ENCODE results near the gene SYS1.
"Not testable (repeated sequence)": the region's sequence is repeated elsewhere in the genome, so short reads cannot be mapped to it uniquely, and the experiment has no call there.

Gene SYS1

GRCh38 chr20:45340236-45340847 lies 22.6 kb upstream of the SYS1 start:
- DNase-seq: no peak

DNA sequence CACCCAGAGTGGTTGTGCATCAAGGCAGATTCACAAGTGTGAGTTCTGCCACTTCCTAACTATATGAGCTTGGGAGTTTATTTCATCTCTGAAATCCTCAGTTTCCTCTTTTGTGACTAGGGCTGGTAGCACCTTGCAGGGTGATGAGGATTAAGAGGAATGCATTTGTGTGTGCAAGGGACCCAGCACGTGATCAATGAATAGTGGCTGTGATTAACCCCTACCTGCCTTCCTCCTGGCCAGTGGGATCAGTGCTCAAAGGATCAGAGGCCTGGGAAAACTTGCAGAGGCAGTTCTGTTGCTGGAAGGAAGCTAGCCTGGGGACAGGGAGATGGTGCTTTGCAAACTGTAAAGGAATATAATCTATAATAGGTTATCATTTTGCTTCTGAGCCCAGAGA lies 22.0 kb upstream of the SYS1 start:
- no peak for DNase-seq

DNA sequence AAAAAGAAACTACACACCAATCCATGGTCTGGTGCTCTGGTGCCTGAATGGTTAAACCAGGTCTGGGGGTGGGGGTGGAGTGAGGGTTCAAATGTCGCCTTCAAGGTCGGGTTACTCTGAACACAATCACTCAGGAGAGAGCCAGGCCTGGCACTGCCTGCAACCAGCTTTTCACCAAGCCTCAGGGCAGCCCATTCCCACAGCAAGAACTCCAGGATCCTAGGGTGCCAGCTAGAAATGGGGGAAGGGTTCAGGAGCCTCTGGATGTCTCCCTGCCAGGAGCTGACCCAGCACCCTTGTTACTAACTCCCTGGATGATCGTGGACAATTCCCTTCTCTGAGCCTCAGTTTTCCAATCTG lies 21.4 kb upstream of the SYS1 start:
- no peak for DNase-seq

- DNase-seq: no peak
Observed at GRCh38 chr20:45341939-45342854, 20.8 kb upstream of the SYS1 start.

- DNase-seq: no peak
Observed at GRCh38 chr20:45342855-45343531, 20.0 kb upstream of the SYS1 start.

DNA sequence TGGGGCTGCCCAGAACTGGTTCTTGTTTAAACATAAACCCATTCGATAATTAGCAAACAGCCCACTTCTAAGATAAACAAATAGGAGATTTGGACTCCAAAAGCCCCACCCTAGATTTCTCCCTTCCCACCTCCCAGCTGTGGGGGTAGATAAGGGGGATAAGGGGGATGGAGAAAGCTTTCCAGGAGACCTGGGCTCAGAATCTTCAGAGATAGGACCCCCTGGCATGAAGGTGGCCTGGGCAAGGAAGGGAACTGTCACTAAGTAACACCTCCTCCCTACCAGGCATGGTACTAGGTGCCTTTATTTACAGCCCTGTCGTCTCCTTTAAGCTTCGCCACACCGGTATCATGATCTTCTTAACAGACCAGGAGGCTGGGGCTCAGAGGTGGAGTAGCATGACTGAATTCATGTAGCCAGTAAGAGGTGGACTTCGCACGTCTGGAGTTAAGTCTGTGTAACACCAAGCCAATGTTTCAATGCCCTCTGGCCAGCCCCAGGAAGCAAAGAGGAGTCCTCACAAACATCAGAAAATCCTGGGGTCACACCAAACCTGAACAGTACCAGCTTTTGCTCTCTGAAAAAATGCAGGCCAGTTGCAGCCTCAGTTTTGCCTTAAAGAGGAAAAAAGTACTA lies 19.3 kb upstream of the SYS1 start:
- no peak for DNase-seq

GRCh38 chr20:45344168-45344860 lies 18.6 kb upstream of the SYS1 start:
- peak; percentile 47 for DNase-seq

DNA sequence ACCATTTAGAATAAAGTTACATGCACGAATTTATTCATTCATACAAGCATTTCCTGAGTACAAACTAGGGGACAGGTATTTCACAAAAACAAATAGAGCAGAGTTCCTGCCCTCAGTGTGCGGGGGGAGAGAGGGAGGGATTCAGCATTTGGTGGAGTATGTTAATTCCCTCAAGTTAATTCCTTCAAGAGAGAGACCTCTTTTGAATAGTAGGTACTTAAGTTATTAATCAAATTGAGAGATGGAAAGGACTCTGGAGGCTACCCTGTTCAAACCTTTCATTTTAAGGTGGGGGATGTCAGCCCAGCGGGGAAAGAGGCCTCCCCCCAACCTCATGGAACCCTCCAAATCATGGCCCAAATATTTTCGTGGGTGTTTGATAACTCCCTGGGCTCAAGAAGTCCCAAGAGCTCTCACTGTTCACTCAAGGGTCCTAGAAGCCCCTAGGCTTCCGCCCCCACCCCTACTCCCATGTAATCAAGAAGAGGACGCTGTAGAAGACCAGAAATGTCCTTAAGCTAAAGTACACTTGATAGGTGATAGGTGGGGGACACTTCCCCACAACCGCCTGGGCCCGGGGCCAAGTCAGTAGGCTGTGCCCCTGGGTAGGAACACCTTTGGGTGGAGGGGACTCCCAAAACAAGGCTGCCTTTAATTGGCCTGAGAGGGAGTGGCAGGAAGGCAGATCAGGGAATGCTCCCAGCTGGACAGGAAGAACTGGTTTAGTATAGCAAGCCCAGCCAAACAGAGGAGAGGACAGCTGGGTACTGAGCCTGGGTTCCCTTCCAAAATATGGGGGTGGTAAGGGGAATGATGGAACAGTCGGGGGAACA lies 17.6 kb upstream of the SYS1 start:
- DNase-seq: no peak

- DNase-seq: peak; percentile 33
Observed at GRCh38 chr20:45346291-45346718, 16.7 kb upstream of the SYS1 start.

DNA sequence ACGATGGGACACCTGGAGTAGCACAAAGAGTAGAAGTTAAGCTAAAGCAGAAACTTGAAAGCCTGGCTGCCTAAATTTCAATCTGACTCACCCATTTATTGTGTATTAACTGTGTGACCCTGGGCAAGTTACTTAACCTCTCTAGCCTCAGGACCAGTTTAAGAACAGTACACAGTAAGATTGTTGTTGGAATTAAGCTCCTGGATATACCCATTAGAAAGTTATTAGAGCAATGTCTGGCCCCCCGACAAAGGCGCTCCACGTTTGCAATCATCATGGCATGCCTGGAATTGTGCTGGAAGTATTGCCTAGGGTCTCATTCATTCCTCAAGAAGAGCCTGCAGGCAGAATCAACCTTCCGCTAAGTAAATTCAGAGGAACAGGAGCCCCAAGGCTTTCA lies 16.1 kb upstream of the SYS1 start:
- DNase-seq: no peak

DNA sequence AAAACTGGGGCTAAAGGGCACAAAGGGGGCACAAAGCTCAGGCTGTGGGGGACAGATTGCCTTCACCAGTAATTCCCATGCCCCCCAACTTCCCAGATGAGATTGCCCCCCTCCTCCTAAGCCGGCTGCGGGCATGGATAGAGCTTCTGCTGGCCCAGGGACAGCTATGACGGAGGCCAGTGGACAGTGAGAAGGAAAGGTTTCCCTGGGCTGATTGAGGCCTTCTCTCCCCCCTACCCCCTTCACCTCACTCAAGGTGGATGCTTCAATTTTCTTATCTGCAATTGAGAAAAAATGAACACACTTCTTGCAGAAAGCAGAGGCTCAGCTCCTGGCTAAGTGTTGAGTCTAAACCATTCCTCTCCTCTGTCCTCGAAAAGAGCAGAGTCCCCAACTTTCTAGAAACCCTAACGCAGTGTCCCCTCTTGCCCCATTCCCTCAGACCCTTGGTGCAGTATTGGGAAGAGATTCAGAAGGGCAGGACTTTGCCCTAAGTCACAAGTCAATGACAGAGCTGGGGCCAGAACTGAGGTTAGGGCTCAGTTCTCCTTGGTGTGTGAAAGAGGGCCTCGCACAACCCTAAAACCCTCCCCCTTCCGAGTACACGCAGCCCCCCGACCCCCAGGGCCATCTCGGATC lies 15.5 kb upstream of the SYS1 start:
- no peak for DNase-seq

GRCh38 chr20:45347936-45348778 lies 14.8 kb upstream of the SYS1 start, which contains the start of gene SDC4:
TSS of gene SDC4 (minus strand) at chr20:45348424. CDS start at chr20:45348384, 40 bp downstream.
- peak; percentile 39 for DNase-seq

GRCh38 chr20:45350217-45350616 lies 12.7 kb upstream of the SYS1 start:
- no peak for DNase-seq

- not testable (repeated sequence) for DNase-seq
Observed at GRCh38 chr20:45350795-45351194, 12.2 kb upstream of the SYS1 start.

GRCh38 chr20:45352729-45353128 lies 10.2 kb upstream of the SYS1 start:
- DNase-seq: no peak

DNA sequence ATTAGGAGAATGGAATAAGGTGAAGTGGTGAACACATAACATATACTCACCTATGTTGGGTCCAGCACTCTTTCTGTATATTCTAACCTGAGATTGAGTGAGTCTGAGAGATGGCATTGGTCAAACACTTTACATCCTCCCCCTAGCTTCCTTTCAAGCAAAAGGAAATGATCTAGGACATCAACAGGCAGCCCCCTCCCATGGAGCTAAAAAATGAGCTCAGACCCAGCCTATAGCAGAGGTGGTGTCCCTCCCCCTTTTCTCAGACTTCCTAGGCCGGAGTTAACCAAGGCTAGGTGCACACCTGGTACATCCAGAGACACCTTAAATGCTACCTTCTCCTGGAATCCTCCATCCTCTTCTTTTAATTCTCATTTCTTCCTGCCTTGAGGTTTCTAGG lies 9.2 kb upstream of the SYS1 start:
- DNase-seq: no peak

DNA sequence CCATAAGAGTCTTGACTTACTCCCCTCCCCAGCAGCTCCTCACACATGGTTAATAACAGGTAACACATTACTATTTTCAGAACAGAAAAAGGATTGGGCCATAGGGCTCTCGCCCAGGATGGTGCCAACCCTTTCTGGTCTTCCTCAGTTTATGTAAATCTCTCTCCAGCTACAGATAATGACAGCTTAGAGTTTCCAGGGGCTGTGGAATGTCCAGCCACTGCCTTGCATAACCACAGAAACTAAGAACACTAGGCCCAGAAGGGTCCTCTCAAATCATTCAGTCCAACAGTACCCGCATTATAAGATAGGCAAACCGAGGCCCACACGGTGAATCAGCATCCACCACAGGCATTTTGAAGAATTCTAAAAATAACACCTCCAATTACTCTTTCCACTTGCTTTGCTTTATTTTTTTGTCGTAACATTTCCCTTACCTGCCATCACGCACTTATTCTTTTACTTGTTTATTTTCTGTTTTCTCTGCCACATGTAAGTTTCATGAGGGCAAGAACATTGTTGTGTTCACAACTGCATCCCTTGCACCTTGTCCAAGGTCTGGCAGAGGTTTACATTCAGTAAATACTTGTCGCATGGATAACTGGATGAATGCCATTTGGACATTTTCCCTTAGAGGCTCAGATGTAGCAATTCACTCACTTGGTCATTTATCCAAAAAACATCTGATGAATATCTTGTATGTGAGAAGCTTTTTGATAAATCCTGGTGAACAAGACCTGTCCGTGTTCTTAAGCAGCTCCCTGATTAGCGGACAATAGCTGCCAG lies 8.3 kb upstream of the SYS1 start:
- DNase-seq: no peak

GRCh38 chr20:45355209-45356084 lies 7.5 kb upstream of the SYS1 start:
- no peak for DNase-seq
